Measurements from ENCODE around the gene SCN3A.
A peak's percentile ranks its signal among the peaks of the same experiment; 100 is the strongest.

SCN3A gene

DNA sequence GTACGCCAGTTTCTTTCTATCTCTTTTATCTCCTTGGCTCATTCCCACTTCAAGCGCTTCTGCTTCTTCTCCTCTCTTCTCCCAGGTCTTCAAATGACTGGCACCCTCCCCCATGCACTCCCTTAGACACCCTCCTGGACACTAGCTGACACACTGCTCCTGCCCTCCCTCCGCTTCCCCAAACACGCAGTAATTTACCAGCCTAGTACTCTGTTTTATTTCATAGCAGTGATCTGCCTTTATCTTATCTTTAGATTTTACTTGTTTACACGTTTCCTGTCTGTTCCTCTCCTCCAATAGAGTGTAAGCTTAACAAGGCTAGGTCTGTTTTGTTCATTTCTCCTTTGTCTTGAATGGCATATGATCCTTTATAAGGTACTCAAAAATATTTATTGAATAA lies 93.9 kb downstream of the SCN3A start:
- no peak for DNase-seq

DNA sequence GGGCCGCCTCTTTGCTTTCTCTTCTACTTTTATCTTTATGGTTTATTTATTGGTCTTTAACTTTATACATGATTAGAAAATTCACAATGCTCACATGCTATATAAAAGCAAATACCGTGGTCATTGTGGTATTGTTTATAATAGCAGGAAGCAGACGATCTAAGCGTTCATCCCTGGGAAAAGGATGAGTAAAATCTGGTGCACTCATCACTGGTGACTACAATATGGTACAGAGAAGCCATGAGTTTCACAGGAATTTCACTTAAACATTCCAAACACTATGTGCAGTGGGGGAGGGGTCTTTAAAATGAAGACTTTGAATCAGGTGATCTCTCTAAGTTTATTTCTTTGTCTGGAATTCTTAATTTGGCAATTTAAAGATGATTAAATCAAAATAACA lies 97.9 kb downstream of the SCN3A start:
- no peak for DNase-seq

DNA sequence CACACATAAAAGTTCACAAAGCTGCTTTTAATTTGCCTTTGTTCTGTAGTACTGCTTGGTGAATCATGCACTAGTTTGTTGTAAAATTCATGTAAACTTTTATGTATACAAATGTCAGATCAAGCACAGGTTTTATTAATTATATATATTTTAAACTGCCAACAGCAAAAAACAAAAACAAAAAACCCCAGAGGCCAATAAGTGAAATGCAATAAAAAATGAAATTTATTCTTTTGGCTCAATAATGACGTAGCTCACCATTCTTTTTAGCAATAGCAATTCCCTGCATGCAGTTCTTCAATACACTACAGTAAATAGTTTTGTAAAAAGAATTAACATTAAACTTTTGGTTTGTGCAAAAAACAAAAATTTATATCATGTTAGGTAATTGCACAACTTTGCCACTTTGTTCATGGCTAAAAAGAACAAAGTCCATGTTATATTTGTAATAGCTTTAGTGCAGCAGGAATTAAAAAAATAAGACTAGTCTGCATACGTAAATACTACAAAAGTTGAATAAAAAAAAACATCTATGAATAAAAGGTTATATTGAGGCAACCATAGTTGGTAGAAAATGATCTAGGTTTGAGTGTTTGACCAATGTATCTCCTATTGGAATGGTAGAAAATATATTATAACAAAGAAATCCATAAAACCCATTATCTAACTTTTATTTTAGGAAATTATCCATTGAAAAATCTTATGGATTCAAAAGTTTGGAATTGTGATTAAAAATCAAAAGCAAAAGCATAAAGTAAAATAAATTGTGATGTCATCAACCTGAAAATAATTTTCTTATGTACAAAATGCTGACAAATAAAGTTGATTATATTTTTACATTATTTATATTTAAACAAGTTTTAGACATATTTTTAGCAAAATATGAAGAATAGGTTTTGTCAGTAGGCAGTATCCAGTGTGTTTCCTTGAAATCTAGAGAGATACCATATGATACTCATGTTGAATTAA lies 115.6 kb downstream of the SCN3A start:
- DNase-seq, result no peak

DNA sequence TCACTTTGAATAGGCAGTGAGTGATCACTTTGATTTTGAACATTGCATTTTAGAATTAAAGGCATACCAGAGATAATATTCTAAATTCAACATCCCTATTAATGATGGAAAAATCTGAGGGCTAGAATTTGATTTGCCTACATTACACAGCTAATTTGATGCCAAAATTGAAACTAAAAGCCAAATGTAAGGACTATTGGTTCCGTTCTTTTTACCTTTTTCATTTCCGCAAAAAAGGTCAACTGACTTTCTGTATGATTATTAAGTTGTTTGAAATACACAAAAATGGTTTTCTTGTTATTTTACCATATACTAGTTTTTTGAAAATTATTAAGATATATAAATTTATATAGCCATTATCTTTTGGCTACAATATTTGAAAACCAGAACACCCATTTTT lies 117.5 kb downstream of the SCN3A start:
- no peak for DNase-seq

GRCh38 chr2:165083326-165083725 lies 120.5 kb downstream of the SCN3A start:
- no peak for DNase-seq

GRCh38 chr2:165082479-165082878 lies 121.4 kb downstream of the SCN3A start:
- no peak for DNase-seq

DNA sequence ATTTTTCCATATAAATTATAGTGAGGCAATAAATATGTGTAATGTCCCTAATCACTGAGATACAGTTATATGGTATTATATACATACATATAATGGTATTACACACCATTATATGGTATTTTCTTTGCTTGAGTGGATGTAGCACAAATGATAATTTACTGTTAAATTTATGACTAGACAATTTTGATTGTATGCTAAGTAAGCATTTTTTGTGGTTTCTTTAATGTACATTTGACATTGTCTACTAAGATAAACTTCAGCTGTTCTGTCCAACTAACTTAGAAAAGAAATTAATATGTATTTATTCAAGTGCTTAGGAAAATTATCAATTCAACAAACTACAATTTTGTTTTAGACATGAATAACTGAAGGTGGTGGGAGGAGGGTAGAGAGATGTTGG lies 122.6 kb downstream of the SCN3A start:
- no peak for DNase-seq

GRCh38 chr2:165079432-165079831 lies 124.4 kb downstream of the SCN3A start:
- DNase-seq, result no peak

GRCh38 chr2:165078913-165079312 lies 124.9 kb downstream of the SCN3A start:
- no peak for DNase-seq

- DNase-seq, result no peak
Observed at GRCh38 chr2:165074884-165075283, 129.0 kb downstream of the SCN3A start.

DNA sequence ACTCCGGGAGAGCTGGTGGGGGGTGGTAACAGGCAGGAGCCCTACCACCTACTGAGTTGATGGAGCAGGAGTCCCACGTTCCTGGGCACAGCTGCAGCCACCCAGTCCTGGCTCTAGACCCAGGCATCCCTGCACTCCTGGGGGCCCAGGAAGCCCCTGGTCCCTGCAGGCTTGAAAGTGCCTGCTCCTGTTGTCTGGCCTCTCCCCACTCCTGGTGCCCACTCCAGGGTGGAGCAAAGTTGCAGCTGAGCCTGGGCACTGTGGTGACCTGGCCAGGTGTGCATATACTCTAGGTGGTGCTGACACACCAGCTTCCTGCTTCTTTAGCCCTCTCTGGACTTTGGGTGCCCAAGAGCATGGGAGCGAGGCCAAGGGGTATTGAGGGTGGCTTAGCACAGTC lies 129.5 kb downstream of the SCN3A start:
- no peak for DNase-seq

DNA sequence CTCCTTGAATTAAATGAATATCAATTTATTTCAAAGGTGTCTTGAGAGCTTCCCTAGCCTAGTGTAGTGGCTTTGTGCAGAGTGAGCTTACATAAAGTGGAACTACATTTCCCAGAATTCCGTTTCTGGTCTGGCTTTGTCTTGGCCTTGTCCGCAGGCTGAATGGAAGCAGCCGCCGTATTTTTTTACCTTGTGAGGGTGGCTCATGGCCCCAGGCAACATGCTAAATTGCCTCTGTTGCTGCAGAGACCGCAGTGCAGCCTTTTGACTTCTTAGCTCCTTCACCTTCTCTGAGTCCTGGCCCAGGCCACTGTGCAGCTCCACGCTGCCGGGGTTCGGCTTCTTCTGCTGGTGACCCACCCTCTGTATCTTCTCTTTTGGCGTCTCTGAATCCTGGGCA lies 133.8 kb downstream of the SCN3A start:
- DNase-seq, result no peak

- DNase-seq, result no peak
Observed at GRCh38 chr2:165069151-165069550, 134.7 kb downstream of the SCN3A start.

- DNase-seq, result no peak
Observed at GRCh38 chr2:165068487-165068757, 135.4 kb downstream of the SCN3A start.

DNA sequence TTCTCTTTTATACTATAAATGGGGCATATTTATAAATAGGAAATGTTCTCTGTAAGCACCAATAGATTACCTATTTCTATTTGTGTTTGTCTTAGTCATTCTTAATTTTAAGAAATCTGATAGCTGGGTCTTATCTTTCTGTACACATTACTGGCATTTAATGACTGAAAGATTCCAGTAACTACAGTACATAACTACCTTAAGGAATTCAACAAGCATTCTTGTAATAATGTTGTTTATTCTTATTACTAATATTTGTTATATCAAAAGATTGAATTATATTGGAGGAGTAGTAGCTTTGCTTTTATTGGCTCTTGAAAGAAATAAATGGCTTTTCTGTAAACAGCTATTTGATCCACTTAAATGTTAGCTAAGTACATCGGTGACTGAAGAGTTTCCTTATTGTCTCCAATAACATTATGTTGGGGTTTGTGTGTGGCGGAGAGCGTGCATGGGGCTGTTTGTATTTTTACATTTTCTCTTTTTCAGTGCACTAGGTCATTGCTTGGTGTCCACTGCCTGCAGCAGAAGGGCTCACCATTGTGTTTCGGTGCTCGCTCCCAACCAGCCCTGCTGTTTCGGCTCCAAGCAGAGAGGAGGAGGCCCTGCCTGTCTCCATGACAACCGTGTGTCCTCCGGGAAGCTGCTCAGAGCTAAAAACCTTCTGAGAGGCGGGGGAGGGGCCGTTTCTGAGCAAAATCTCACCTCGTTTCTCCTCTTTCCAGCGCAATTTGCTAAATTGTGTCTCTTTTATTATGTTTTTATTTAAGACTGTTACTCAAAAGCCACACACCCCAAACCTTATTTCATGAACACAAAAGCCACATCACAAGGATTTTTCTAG lies 136.0 kb downstream of the SCN3A start:
- DNase-seq, result peak; percentile 76

DNA sequence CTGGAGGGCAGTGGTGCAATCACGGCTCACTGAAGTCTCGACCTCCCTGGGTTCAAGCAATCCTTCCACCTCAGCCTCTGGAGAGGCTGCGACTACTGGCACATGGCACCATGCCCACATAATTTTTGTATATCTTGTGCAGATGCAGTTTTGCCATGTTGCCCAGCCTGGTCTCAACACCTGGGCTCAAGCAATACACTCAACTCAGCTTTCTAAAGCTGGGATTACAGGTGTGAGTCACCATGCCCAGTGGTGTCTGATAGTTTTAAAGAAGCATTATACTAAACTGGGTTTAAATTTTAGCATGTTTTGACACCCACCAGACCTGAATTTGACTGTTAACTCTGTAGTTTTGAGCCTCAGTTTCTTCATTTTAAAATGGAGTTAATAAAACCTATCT lies 139.1 kb downstream of the SCN3A start:
- DNase-seq, result no peak

- no peak for DNase-seq
Observed at GRCh38 chr2:165060411-165060810, 143.4 kb downstream of the SCN3A start.

- DNase-seq, result no peak
Observed at GRCh38 chr2:165058476-165059265, 145.2 kb downstream of the SCN3A start.

GRCh38 chr2:165057931-165058330 lies 145.9 kb downstream of the SCN3A start:
- no peak for DNase-seq

GRCh38 chr2:165057308-165057707 lies 146.5 kb downstream of the SCN3A start:
- no peak for DNase-seq

GRCh38 chr2:165056564-165056963 lies 147.3 kb downstream of the SCN3A start:
- no peak for DNase-seq

DNA sequence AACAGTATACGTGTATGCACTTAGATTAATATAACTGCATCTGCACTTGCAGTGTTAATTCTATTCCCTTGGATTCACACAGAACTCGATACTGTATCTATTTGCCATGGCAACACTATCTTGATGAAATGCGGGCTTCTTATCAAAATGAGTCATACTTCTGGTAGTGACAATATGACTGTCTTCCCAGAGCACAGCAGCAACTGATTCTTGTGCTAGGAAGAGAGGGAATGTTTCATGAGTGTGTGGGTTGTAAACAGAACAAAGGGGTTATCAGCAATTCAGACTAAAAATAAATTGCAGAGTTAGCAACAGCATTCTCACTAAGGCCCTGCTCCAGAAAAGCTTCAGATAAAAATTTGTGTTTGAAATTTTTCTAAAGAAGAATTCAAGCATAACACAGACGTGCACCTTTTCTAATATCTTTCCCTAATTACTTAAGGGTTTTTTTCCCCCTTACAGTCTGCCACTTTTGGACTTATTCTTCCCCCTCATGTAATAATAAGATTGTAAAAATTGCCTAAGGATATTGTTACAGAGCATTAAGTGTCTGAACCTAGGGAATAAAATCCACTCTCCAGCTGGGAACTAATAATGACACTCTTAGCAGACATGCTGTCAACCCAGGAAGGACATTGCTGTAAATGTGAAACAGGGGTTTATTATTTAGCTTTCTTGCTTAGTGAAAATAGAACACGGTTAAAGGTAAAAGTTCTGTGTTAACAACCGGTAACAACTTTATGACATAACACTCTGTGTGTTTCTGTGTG lies 148.6 kb downstream of the SCN3A start:
- DNase-seq, result no peak

DNA sequence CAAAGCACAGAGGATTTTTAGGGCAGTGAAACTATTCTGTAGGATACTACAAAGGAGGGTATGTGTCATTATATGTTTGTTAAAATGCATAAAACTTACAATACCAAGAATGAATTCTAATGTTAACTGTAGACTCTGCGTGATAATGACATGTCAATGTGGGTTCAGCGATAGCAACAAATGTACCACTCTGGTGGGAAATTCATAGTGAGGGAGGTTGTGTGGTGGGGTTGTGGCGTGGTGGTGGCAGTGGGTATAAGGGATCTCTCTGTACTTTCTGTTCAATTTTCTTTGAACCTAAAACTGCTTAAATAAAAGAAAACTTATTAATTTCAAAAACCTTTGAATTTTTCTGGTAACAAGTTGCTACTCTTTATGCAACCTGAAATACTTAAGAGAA lies 149.2 kb downstream of the SCN3A start:
- no peak for DNase-seq
